T47D (cell line): ENCODE results near the gene ZC3H15.
"Not testable (repeated sequence)": the region's sequence is repeated elsewhere in the genome, so short reads cannot be mapped to it uniquely, and the experiment has no call there.

ENCODE experiments used
- DNase-seq, 2 experiments: peaks; one replicate each; pipeline versions ENCODE4 v3.0.0 to v3.0.0-alpha.2; 2011 to 2012; ENCODE audit warnings: low read depth in 1 of 2, low spot score in 1 of 2
- JUND ChIP-seq: IDR thresholded peaks from 2 replicates; pipeline ENCODE4 v1.6.1; 2012; ENCODE audit warnings: low read depth
- in situ Hi-C: cut with HindIII; loops from 2 replicates; pipeline ENCODE4 v1.10.0; 2016; ENCODE audit warnings: low sequenced_read_pairs, low pct_unique_long_range_greater_than_20kb

Gene ZC3H15

GRCh38 chr2:186485871-186486650, at the start of gene ZC3H15:
ZC3H15 (plus strand) TSS chr2:186486260; CDS start chr2:186486383, 123 bp downstream.
- DNase-seq: peak; percentile 75 to 97
- in situ Hi-C loops: no loop called here
- no peak for TF ChIP-seq JUND

GRCh38 chr2:186437719-186438118, 48.3 kb upstream of the ZC3H15 start:
- TF ChIP-seq JUND: no peak
- DNase-seq: no peak
- in situ Hi-C loops: no loop called here

- DNase-seq, in situ Hi-C loops: not testable (repeated sequence)
Observed at GRCh38 chr2:186439673-186440095, 46.4 kb upstream of the ZC3H15 start.

GRCh38 chr2:186440506-186440905, 45.6 kb upstream of the ZC3H15 start:
- in situ Hi-C loops: no loop called here
- no peak for DNase-seq
- no peak for TF ChIP-seq JUND

GRCh38 chr2:186442885-186443284, 43.2 kb upstream of the ZC3H15 start:
- TF ChIP-seq JUND: no peak
- no peak for DNase-seq
- in situ Hi-C loops: no loop called here

- in situ Hi-C loops: no loop called here
Observed at GRCh38 chr2:186443851-186444250, 42.2 kb upstream of the ZC3H15 start.

GRCh38 chr2:186445506-186445905, 40.6 kb upstream of the ZC3H15 start:
- no peak for TF ChIP-seq JUND
- DNase-seq: no peak
- in situ Hi-C loops: no loop called here

More at GRCh38 chr2:186443851-186444250, 42.2 kb upstream of the ZC3H15 start:
- no peak for TF ChIP-seq JUND
- DNase-seq: no peak

GRCh38 chr2:186455613-186456012, 30.4 kb upstream of the ZC3H15 start:
- DNase-seq: no peak
- in situ Hi-C loops: no loop called here
- TF ChIP-seq JUND: no peak

- DNase-seq: no peak
- in situ Hi-C loops: no loop called here
- no peak for TF ChIP-seq JUND
Observed at GRCh38 chr2:186456941-186457340, 29.1 kb upstream of the ZC3H15 start.

GRCh38 chr2:186457908-186458307, 28.2 kb upstream of the ZC3H15 start:
- no peak for DNase-seq
- no peak for TF ChIP-seq JUND
- in situ Hi-C loops: no loop called here

- TF ChIP-seq JUND: no peak
- DNase-seq: peak in 1 of 2 experiments; percentile 52
- in situ Hi-C loops: no loop called here
Observed at GRCh38 chr2:186459009-186459408, 27.1 kb upstream of the ZC3H15 start.

GRCh38 chr2:186460465-186460864, 25.6 kb upstream of the ZC3H15 start:
- in situ Hi-C loops: no loop called here
- peak in 1 of 2 experiments; percentile 47 for DNase-seq
- TF ChIP-seq JUND: no peak

- no peak for TF ChIP-seq JUND
Observed at GRCh38 chr2:186466743-186467142, 19.3 kb upstream of the ZC3H15 start.

GRCh38 chr2:186467421-186467820, 18.6 kb upstream of the ZC3H15 start:
- no peak for TF ChIP-seq JUND
- in situ Hi-C loops: no loop called here
- DNase-seq: no peak

More at GRCh38 chr2:186466743-186467142, 19.3 kb upstream of the ZC3H15 start:
- DNase-seq: no peak
- in situ Hi-C loops: no loop called here

GRCh38 chr2:186472722-186473493, 13.2 kb upstream of the ZC3H15 start:
- in situ Hi-C loops, DNase-seq: not testable (repeated sequence)

- DNase-seq, in situ Hi-C loops: not testable (repeated sequence)
Observed at GRCh38 chr2:186474239-186474638, 11.8 kb upstream of the ZC3H15 start.
